ENCODE data around the gene VEGFD. TPM values are rescaled to one million over a fixed set of nuclear protein-coding genes. Genes with fewer than 3 reads are reported as not detected.

Gene VEGFD
- total RNA-seq, 1 donor from 2014 or later, result 80.1 TPM

- Histone ChIP-seq H3K27ac (no peak overlapping the region), H3K9me3 (no peaks in the 10 kb centered on the region), H3K4me1 (no peaks in the 10 kb centered on the region), H3K4me3 (no peak overlapping the region), H3K36me3 (no peaks in the 10 kb centered on the region), H3K27me3 (no peaks in the 10 kb centered on the region)
- DNase-seq (no peak), ATAC-seq (no peak)
- intact Hi-C loops (cut with DNase I), result no loop called here
- no peak for TF ChIP-seq CTCF (IDR thresholded peaks at IDR 0.05)
Observed at GRCh38 chrX:15418041-15418706, 34.0 kb upstream of the VEGFD start.

DNA sequence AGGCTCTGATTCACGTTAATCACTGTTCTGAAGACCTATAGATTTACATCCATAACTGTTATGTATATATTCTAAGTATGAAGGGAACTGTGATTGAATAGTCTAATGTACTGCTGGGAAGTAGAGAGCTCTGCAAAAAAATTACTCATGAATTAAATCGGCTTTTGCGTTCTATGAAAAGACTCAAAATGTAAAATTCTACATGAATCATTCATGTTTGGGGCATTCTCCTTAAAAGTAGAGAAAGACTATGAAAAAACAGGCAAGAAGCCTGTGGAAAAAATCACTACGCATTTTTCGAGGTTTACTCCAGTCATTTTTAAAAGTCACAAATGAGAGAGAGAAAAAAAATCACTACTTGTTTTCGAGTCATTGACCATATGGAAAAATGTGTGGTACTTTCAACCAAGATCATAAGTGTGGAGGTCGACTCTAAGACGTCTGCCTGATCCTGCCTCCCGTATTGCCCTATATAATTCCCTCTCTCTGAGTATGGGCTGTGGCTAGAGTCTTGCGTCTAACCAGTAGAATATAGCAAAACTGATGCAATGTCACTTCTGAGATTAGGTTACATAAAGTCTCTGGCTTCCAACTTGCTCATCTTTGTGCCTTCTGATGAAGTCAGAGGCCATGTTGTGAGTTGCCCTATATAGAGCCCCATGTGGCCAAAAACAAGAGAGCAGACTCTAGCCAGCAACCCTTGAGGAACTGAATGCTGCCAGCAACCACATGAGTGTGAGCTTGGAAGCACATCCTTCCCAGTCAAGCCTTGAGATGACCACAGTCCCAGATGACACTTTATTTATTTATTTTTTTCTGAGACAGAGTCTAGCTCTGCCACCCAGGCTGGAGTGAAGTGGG is 32.1 kb upstream of the VEGFD start:
- ATAC-seq (no peak), DNase-seq (no peak)
- Histone ChIP-seq H3K27ac (no peak overlapping the region), H3K4me1 (no peaks in the 10 kb centered on the region), H3K9me3 (no peaks in the 10 kb centered on the region), H3K36me3 (no peaks in the 10 kb centered on the region), H3K4me3 (no peak overlapping the region), H3K27me3 (no peaks in the 10 kb centered on the region)
- intact Hi-C loops (cut with DNase I), result no loop called here
- no peak for TF ChIP-seq CTCF (IDR thresholded peaks at IDR 0.05)

GRCh38 chrX:15413101-15413500 is 28.9 kb upstream of the VEGFD start:
- TF ChIP-seq CTCF (IDR thresholded peaks at IDR 0.05), result no peak
- no peaks in the 10 kb centered on the region for H3K27me3 ChIP-seq
- intact Hi-C loops (cut with DNase I), result no loop called here
- no peaks in the 10 kb centered on the region for H3K36me3 ChIP-seq
- H3K27ac ChIP-seq, result no peak overlapping the region
- no peaks in the 10 kb centered on the region for H3K4me1 ChIP-seq
- H3K4me3 ChIP-seq, result no peak overlapping the region
- DNase-seq, result no peak
- H3K9me3 ChIP-seq, result no peaks in the 10 kb centered on the region
- no peak for ATAC-seq

DNA sequence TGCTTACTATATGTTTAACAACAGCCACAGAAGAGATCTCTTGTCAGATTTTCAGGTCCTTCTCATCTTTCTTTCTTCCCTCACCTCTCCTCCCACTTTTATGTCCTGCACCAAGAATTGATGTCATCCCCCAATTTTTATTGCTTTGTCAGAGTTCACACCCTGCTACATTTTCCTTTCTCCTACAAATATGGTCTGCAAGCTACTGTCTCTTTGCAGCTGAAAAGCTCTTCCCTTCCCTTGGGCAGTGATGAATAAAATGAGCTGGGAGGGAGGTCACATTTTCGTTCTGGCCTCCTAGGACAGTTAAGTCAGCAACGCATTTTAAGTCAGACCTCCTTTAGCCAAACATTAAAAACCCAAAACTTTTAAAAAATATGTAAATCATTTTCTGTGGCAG is 26.7 kb upstream of the VEGFD start:
- Histone ChIP-seq H3K4me1 (no peaks in the 10 kb centered on the region), H3K27ac (no peak overlapping the region), H3K9me3 (no peaks in the 10 kb centered on the region), H3K4me3 (no peak overlapping the region), H3K36me3 (no peaks in the 10 kb centered on the region), H3K27me3 (no peaks in the 10 kb centered on the region)
- ATAC-seq, result no peak
- intact Hi-C loops (cut with DNase I), result no loop called here
- DNase-seq, result no peak
- TF ChIP-seq CTCF (IDR thresholded peaks at IDR 0.05), result no peak

DNA sequence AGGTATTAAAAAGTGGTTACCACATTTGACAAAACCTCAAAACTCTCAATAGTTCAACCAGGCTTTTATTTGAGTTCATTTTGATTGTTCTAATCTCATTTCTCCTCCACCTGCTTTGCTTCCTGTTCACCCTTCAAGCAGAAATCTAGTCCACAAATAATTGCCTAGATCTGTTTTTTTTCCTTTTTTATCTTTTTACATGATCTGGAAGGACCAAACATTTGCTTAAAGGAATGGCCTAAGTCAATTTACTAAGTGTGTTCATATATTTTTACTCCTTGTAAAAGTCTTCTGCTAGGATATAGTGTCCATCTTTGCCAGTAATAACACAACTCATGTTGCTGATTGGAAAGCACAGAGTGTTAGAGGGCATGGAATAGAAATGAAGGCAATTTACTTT is 26.2 kb upstream of the VEGFD start:
- DNase-seq (no peak), ATAC-seq (no peak)
- no peak overlapping the region for H3K4me3 ChIP-seq
- H3K4me1 ChIP-seq, result no peaks in the 10 kb centered on the region
- no peak overlapping the region for H3K27ac ChIP-seq
- H3K36me3 ChIP-seq, result no peaks in the 10 kb centered on the region
- intact Hi-C loops (cut with DNase I), result no loop called here
- no peaks in the 10 kb centered on the region for H3K9me3 ChIP-seq
- H3K27me3 ChIP-seq, result no peaks in the 10 kb centered on the region
- no peak for TF ChIP-seq CTCF (IDR thresholded peaks at IDR 0.05)
